ENCODE results near the gene DENND2A. TPM values are rescaled to one million over a fixed set of nuclear protein-coding genes. Genes with fewer than 3 reads are reported as not detected.
"Not testable (repeated sequence)": the region's sequence is repeated elsewhere in the genome, so short reads cannot be mapped to it uniquely, and the experiment has no call there.

The DENND2A gene
- total RNA-seq, 1 donor from 2014 or later, result 25.7 TPM

DNA sequence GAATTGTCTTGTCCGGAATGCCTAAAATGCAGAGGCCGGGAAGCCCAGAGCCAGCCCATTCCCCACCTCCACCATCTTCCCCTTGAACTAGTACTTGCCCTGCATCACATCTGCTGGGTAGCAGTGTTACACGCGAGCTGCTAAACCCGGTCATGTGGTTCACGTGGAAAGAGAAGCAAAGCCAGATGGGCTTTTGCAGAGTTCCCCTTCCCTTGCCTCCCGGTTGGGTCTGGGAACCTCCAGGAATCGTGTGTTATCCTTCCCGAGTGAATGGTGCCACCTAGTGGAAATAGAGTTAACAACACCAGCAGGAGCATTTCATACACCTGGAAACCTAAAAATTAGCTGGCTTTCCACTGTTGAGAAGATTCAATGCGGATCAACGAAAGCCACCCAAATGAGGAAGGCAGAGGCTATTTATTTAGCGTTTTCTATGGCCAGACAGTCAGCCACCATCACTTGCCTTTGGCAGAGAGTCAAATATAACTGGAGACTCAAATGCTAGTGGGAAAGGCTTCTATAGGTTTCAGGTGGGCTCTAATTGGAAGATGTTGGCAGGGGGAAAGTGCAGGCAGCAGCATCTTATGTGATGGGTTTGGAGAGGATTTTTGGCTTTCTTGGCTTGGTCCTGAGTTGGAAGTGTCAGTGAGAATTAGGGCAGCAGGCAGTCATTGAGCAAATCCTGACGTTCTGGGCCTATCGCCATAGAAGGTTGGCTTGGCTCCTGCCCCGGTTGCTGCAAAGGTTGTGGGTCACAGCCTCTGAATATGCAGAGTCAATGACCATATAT, 12.9 kb upstream of the DENND2A start:
- DNase-seq (ENCODE audit: low spot score in 2 of 2) (peak in 1 of 2 donors; percentile 71), FAIRE-seq (no peak)

DNA sequence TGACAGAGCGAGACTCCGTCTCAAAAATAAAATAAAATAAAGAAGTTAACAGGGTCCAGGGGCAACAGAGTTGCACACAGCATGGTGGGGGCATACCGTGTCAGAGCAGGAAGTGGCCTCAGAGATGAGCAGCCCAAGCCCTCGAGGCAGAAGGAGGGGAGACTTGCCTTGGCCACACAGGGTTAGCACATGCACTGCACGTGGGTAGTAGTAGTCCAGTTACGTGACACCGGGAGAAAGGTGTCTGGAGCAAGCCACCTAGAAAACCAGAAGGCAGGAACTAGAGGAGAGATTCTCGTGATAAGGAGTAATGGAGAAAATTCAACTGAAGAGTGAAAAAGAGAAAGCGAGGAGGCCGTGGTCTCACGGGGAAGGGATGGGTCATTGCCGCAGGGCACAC, 9.8 kb upstream of the DENND2A start:
- FAIRE-seq, result no peak
- DNase-seq (ENCODE audit: low spot score in 2 of 2), result no peak

DNA sequence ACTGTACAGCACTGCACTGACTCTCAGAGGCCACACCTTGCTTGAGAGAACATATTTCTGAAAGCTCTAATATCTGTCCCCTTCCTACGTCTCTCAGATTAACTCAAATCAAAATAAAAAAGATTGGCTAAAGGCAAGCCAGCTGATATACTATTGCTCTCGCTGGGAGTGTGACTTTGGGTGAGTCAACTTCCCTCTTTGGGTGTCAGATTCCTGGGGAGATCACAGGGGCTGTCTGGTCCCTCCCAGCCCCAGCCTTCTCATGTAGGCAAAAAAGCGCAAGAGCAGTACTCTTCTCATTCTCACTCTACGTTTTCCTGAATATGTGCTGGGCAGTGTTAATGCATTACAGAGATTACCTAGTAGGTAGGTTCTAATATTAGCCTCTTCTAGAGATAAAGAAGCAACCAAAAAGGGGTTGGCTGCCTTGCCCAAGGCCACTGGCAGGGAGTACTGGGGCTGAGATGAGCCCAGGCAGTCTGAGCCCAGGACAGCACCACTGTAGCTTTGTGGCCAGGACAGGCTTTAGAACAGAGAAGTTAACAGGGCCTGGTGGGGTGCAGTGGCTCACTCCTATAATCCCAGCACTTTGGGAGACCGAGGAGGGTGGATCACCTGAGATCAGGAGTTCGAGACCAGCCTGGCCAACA, 9.1 kb upstream of the DENND2A start:
- DNase-seq (ENCODE audit: low spot score in 2 of 2), result no peak
- FAIRE-seq, result no peak

DNA sequence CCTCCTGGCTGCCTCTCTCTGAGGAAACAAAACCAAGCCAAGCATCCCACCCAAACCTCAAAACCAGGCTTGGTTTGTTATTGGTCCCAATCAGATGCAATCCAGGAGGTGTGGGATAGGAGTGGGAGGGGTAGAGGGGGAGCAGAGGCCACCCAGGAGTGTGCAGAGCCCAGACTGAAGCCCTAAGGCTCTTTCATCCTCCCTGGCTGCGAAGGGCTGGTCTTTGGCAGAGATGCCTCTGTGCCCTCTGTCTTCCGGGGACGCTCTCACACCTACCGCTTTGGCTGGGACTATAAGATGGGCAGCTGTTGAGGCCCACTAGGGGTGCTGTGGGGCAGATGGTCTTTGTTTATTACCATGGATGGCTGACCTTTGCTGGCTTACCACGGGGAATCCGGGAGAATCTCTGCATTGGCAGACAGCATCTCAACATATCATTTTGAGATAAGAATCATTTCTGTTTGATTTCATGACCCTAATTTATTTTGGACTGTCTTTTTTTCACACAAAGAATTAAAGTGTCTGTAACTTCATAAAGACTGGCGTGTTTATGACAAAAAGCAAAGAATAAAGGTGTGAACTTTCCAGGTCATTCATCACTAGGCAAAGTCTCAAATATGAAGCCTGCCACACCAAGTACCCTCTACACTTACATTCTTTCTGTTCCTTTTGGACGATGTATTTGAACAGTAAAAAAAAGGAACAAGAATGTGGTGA, 6.5 kb upstream of the DENND2A start:
- DNase-seq (ENCODE audit: low spot score in 2 of 2) (no peak), FAIRE-seq (no peak)

DNA sequence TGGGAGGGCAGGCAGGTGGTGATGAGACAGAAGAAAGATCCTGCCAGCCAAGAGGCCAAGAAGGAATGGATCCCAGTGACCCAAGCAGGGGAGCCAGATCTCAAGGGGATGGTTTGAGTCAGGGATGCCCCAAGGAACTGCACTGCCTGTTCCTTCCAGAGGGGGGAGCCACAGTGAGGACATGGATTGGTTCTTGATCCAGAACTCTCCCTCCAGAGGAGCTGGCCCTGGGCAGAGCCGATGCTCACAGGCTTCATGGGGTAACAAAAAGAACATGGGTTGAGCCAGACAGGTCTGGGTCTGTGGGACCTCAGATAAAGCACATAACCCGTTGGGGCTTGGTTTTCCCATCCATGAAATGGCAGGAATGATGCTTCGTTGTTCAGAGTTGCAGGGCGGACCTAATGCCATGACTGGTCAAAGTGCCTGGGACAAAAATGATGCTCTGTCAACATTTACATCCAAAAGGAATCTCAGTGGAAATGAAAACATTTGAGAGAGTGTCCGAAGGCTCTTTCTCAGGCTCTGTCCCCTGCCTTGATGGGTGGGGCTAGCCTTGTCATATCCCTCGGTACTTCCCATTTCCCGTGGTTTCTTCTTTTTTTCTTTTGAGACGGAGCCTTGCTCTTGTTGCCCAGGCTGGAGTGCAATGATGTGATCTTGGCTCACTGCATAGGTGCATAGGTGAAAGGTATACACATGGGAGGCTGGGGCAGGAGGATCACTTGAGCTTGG, 4.7 kb upstream of the DENND2A start:
- DNase-seq (ENCODE audit: low spot score in 2 of 2) (no peak), FAIRE-seq (no peak)

DNA sequence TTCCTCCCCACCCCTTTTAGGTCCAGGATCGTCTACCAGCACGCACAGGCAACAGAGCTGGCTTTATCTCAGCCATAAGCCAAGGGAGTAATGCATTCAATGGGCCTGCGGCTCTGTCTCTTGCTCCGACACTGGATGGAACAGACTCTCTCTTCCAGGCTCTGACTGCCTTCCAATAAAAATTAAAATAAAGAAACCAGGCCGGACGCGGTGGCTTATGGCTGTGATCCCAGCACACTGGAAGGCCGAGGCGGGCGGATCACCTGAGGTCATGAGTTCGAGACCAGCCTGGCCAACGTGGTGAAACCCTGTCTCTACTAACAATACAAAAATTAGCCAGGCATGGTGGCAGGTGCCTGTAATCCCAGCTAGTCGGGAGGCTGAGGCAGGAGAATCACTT, 4.1 kb upstream of the DENND2A start:
- not testable (repeated sequence) for DNase-seq (ENCODE audit: low spot score in 2 of 2); FAIRE-seq

DNA sequence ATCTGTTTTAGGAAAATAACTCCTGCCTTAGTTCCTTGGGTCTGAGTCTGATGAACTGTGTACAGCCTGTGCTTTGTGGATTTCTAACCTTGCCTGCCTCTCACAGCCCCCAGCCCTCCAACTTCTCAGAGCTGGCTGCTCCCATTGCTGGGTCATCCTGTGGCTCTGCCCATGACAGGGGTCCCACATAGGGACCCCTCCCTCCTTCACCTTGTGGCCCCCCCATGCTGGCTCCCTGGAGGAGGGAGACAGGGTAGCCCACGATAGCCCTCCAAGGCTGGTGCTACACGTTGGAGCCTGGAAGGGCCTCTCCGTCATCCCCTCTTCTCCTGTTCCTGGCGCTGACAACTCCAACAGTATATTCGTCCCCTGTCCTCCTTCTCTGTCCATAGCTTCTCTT, 2.8 kb upstream of the DENND2A start:
- FAIRE-seq (no peak), DNase-seq (ENCODE audit: low spot score in 2 of 2) (no peak)

DNA sequence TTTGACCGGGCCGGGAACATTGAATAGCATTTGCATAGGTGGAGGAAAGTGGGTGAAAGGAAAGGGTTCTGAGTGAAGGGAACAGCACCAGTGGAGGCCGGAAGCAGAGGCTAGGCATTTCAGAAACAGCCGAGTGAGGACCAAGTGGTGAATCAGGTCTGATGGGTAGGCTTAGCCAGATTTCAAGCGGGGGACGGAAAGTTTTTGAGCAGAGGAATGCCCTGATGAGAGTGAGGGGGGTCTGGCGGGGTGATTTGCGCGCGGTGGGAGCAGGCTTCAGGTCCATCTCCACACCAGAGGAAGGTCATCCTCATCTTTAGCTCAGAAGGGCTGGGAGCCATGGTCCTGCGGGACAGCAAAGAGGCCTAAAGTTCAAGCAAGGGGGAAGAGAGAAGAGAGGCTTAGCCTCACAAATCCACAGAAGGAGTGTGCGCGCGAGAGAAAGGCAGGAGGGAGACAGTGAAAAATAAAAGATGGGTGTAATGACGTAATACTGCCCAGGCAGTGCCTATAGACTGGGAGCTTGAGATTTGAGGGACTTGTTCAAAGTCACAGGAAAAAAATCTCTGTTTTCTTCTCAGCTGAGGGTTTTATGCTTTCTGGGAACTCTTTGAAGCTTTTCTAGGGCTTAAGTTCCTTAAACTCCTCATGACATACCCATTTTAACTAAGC, 1.0 kb upstream of the DENND2A start:
- no peak for FAIRE-seq
- no peak for DNase-seq (ENCODE audit: low spot score in 2 of 2)

DNA sequence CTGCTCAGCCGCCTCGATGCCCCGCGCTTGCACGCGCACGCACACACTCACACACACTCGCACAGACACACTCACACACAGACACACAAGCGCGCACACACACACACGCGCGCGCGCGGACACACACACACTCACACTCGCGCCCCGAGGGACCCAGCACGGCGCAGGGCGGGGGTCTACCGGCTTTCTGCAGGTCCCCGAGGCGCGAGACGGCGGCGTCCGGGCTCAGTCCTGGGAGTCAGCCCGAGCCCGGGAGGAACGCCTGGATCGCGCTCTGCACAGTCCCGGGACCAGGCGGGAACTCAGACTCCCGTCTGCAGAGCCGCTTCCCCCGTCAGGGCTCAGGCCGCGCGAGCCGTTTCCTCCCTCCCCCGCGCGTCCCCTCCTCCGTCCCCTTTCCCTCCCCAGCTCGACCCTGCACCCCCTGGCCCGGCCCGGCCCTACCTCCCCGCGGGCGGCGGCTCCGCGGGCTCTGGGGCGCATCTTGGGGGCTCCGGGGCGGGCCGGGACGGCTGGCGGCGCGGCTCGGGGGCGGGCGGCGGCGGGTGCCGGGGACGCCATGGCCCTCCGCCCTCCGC, 464 bp downstream of the DENND2A start:
- DNase-seq (ENCODE audit: low spot score in 2 of 2) (peak in 1 of 2 donors; percentile 57), FAIRE-seq (no peak)

DNA sequence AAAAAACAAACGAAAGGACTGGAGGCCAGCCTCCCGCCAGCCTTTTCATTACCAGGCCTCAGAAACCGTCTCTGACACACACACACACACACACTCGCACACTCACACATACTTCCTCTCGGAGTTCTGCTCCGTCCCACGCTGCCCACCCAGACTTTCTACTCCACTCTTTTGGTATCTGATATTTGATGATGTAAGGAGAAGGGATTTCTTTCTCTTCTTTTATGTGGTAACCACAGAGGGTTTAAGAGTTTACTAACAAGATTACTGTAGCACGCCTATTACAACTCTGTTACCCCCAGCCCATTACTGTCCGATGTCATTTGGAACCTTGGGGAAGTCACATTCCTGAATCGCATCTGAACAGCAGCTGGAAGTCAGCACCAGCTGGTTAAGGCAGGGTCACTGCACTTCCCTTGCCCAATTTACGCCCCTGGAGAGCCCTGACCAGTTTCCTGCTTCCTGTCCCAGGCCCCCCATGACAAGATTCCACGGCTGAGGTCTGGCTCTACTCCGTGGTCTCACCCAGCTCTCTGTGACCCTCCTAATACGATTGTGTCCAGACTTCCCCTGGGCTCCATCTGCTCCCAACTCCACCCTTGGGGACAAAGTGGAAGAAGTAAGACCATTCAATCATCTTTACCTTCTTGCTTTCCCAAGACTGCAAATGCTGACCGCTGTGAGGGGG, 1.1 kb downstream of the DENND2A start:
- FAIRE-seq (no peak), DNase-seq (ENCODE audit: low spot score in 2 of 2) (no peak)

DNA sequence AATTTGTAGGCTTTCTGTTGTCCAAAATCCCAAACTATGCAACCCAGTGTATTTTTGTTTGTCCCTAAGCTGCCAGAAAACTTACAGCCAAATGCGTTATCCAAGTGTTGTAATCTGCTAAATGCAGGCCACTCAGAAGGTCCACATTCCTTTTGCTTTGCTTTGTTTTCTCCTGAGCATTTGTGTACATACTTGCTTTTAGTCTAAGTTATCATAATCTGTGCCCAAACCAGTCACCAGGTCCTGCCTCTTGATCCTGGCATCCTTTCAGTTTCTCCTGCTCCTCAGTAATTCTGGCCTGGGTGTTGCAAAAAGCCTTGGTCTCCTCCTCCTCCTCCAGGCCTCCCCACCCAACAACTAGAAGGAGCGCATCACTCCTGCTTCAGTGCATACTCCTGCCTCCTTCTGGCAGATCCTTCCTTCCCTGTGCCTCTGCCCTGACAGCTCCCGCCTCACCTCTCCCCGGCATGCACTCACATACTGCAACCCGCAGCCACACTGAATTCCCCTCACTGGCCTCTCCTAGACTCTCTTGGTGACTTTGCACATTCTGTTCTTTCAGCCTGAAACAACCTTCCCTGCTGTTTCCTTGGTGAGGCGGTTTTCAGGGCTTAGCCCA, 2.3 kb downstream of the DENND2A start:
- DNase-seq (ENCODE audit: low spot score in 2 of 2) (no peak), FAIRE-seq (no peak)

DNA sequence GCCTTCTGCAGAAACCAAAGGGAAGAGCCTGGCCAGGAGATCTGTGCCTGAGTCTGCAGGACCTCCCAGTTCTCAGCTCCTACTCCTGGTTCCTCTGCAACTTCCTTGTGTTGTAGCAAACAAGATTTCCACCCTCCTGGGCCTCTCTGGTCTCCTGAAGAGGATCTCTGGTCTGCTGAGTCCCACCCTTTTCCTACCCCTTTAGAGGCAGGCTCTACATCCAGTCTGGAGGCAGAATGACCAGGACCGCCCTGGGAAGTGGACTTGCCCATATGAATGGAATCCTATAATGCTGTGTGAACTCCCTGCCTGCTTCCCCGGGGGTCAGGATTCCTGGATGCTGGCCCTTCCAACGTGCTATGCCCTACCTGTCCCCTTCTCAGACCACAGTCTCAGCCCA, 3.2 kb downstream of the DENND2A start:
- FAIRE-seq (no peak), DNase-seq (ENCODE audit: low spot score in 2 of 2) (no peak)

DNA sequence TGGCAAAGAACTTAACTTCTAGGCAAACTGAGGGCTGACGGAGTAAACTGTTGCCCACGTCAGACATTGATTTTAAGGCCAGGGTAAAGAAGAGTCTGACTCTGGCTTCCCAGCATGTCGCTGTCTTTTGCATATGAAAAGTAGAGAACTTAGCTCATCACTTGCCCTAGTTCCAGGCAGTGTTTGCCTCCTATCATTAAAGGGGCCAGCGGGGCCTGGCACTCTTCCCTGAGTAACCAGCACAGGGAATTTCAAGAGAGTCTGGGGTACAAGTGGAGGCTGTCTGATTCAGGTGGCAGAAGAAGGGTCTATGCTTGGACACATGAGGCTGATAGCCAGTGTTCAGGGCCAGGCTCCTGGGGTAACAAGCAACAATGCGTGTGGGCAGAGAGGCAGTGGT, 4.8 kb downstream of the DENND2A start:
- no peak for DNase-seq (ENCODE audit: low spot score in 2 of 2)
- FAIRE-seq, result no peak

DNA sequence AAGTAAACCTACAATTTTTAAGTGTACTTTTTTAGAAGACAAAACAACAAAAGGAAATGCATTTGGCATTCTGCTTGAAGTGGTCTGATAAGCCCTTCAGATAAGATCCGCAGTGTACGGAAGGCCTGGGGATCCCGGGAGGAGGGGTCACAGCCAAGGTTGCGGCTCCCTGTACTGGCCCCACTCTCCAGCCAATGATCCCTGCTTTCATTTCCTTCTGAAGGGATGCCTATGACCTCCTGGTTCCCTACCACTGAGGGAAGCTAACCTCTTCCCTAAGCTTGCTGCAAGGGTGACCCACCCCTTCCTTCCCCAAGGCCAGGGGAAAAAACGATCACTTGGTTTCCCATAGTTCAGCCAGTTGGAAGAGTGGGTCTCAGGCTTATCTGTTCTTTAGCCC, 5.3 kb downstream of the DENND2A start:
- FAIRE-seq (no peak), DNase-seq (ENCODE audit: low spot score in 2 of 2) (no peak)

DNA sequence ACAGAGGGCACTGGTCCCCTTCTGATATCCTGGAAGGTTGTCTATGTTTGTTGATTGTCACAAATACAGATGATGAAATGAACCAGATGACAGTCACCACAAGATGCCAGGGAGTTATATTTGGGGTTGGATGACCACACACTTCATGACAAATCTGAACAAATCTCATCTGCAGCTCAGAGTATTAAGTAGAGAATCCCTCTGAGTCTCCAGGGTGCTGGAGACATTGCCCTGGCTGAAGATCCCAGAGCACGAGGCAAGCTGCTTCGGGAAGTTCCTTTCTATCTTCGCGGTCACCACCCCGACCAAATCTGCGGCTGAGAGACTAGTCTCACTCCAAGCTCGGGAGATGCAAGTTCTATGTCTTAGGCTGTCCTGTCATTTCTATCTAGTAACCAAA, 9.0 kb downstream of the DENND2A start:
- FAIRE-seq, result no peak
- DNase-seq (ENCODE audit: low spot score in 2 of 2), result no peak

DNA sequence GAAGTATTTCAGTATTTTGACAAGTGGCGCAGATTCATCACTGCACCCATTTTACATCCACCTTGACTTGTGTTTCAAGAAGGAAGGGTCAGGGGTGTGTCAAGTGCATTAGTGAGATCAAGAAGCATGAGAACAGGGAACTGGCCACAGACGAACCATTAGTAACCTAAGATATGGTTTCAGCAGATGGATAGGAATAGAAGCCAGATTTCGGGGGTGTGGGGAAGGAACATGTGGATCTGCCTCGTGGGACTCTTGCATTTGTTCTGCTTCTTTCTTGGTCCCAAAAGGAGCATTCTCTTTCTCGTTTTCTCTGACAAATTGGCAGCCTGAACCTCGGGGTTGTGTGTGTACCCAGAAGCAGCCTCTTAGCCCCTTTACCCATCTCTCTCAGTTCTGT, 9.6 kb downstream of the DENND2A start:
- FAIRE-seq, result no peak

DNA sequence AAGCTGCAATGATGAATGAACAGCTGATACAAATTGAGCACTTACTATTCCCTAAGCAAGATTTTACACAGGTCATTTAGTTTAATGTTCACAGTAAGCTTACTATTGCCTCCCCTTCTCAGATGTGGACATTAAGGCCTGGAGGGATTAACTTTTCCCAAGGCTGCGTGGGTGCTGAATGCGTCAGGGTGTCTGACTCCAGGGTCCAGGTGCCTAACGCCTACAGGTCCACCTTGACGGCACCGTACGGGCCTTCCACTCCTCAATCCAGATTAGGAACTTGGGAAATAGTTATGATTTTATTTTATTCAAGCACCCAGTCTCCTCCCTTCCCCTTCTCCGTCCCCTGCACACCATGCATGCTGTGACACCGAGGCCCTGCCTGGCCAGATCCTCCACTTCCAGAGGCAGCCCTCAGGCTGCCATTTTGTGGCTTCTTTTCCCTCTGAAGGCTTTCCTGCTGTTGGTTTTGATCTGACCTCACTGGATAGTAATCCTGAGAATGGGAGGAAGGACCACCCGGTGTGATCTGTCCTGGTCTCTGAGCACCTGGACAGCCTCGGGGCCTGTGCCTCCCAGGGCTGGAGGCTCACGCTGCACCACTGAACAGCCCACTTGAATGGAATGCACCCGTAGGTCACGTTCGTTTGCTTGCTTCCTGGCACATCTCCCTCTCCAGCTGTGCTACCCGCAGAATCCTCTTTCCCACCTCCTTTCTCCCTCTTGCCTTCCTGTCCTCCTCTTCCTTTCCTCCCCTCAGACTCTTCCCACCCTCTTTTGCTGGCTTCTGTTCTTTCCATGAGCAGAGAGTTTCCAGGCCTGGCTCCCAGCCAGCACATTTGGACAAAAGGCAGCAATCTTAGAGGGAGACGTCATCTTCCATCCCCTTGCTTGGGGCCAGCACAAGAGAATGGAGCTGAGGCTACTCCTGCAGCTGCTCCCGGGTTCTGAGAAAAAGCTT, 14.4 kb downstream of the DENND2A start:
- peak in 1 of 2 donors; percentile 61 for DNase-seq (ENCODE audit: low spot score in 2 of 2)
- FAIRE-seq, result no peak

More for the DNA sequence above, 9.6 kb downstream of the DENND2A start:
- DNase-seq (ENCODE audit: low spot score in 2 of 2), result no peak

DNA sequence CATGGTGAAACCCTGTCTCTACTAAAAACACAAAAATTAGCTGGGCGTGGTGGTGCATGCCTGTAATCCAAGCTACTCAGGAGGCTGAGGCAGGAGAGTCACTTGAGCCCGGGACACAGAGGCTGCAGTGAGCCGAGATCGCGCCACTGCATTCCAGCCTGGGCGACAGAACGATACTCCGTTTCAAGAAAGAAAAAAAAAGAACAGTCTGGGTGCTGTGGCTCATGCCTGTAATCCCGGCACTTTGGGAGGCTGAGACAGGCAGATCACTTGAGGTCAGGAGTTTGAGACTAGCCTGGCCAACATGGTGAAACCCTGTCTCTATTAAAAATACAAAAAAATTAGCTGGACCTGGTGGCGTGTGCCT, 15.4 kb downstream of the DENND2A start:
- FAIRE-seq; DNase-seq (ENCODE audit: low spot score in 2 of 2): not testable (repeated sequence)
